GM18868 (cell line): ENCODE data around the gene GIGYF1.
A peak's percentile ranks its signal among the peaks of the same experiment; 100 is the strongest.
"Not testable (repeated sequence)": the region's sequence is repeated elsewhere in the genome, so short reads cannot be mapped to it uniquely, and the experiment has no call there.

Experiments used
- ATAC-seq: cut with Tn5 transposase; IDR thresholded peaks from one replicate; pipeline ENCODE4 v1.9.1; 2021; ENCODE audit warnings: mild to moderate bottlenecking, moderate library complexity; ENCODE audit not compliant: unreplicated experiment

The GIGYF1 gene

DNA sequence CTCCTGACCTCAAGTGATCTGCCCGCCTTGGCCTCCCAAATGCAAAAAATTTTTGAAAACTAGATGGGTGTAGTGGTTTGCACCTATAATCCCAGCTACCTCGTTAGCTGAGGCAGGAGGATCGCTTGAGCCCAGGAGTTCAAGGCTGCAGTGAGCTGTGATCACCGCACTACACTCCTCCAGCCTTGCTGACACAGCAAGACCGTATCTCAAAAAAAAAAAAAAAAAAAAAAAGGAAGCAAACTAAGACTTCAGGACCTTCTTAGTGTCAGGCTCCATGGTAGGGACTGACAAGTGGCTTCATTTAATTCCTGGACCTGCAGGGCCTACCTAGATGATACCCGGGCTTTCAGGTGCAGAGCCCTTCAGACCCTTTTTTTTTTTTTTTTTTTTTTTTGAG, 14.3 kb upstream of the GIGYF1 start:
- no peak for ATAC-seq

GRCh38 chr7:100706672-100707311, 12.7 kb upstream of the GIGYF1 start:
- ATAC-seq: no peak

DNA sequence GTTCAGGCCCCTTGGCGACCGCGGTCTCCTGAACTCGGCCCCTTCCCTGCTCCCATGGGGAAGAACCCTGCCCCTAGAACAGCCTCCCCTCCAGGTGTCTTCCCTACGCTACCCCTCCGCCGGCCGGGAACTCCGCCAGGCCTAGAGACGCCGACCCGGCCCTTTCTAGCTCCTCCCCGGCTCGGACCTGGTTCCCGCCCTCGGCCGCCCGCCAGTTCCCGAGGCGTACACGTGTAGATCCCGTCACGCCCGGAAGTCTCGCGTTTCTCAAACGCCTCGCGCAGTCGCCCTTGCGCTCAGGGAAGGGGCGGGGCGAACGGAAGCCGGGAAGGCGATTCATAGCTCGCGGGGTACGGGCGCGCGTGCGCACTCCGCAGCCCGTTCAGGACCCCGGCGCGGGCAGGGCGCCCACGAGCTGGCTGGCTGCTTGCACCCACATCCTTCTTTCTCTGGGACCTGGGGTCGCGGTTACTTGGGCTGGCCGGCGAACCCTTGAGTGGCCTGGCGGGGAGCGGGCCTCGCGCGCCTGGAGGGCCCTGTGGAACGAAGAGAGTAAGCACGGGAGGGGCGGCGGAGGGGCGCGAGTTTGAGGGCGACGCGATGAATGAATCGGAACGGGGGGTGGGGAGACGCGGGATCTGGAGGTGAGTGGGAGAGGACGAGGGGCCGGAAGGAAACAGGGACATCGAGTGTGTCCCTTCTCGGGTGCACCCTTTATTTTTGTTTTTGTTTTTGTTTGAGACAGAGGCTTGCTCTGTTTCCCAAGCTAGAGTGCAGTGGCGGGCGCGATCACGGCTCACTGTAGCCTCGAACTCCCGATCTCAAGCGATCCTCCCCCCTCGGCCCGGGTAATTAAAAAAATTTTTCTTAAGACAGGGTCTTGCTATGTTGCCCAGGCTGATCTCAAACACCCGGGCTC, 12.0 kb upstream of the GIGYF1 start, which contains the start of gene POP7:
TSS of gene POP7 (plus strand) at position 369 of the 919 bp plus-strand sequence. CDS start 710 bp downstream, outside the sequence.
- ATAC-seq: peak; percentile 86

DNA sequence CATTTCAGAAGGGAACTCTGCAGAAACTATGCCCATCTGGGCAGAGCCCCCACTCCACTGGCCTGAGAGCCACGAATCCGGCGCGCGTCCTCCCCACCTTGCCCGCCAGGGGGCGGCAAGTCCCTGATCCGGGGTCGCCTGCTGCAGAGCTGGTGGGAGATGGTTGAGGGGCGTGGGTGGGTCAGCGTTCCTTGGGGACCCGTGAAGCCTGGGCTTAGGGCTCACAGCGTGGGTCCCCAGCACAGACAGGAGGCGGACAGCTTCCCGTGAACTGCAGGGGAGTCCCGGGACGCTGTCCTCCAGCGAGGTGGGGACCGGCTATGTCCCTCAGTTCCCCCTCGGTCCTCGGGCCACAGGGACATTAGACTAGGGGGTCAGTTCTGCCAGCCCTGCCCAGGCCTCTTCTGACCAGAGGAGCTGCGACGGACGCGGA, 11.3 kb upstream of the GIGYF1 start:
- ATAC-seq: peak; percentile 67

DNA sequence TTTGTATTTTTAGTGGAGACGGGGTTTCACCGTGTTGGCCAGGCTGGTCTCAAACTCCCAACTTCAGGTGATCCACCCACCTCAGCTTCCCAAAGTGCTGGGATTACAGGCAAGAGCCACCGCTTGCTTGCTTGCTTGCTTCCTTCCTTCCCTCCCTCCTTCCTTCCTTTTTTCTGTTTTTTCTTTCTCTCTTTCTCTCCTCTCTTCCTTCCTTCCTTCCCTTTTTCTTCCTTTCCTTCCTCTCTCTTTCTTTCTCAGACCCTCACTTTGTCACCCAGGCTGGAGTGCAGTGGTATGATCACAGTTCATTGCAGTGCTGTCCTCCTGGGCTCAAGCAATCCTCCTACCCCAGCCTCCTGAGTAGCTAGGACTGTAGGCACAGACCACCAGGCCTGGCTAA, 7.0 kb upstream of the GIGYF1 start:
- ATAC-seq: not testable (repeated sequence)

- no peak for ATAC-seq
These were observed 5.0 kb upstream of the GIGYF1 start for GRCh38 chr7:100699018-100699417.

DNA sequence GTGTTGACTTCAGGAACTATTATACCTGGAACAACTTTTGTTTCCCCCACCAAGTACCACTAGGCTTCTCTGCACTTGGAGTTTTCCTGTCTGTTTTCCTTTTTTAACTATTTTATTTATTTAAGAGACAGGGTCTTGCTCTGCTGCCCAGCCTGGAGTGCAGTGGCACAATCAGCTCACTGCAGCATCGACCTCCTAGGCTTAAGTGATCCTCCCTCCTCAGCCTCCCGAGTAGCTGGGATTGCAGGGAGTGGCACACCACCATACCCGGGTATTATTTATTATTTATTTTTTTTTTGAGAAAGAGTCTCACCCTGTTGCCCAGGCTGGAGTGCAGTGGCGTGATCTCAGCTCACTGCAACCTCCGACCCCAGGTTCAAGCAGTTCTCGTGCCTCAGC, 2.1 kb upstream of the GIGYF1 start:
- ATAC-seq: no peak

DNA sequence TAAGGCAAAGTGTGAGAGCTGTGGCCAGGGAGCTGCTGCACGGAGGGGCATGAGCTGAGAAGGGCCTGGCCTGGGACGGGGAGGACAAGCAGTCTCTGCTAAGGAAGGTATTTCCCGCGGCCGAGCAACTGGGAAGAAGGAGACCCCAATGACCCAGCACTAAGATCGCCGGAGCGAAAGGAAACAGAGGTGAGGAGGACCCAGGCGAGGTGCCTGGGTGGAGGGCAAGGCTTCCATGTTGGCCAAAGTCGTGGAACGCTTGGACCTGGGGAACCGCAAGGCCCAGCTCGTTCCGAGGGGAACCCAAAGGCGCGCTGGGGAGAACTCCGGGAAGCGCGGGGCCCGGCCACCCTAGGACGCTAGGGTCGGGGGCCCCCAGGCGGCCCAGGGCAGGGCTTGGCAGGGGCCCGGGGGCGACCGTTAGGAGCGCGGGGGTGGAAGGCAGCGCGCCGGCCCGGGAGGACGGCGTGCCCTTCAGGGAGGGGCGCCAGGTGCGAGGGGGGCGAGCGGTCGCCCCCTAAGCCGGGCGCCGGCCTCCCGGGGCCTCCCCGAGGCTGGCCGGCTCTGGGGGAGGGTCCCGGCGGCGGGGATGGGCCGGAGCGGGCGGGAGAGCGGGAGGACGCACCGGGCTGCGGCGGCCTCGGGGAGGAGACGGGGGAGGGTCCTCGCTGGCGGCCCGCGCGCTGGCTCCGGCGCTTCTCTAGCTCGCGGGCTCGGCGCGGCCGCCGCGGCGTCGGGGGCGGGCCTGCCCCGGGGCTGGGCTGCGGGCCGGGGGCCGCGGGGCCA, 545 bp downstream of the GIGYF1 start:
- peak; percentile 26 for ATAC-seq

GRCh38 chr7:100692578-100692961, 1.5 kb downstream of the GIGYF1 start:
- no peak for ATAC-seq

- ATAC-seq: no peak
These were observed 2.1 kb downstream of the GIGYF1 start for GRCh38 chr7:100691676-100692577.

GRCh38 chr7:100689230-100690135, 4.6 kb downstream of the GIGYF1 start:
- no peak for ATAC-seq

GRCh38 chr7:100688326-100688860, 5.7 kb downstream of the GIGYF1 start:
- no peak for ATAC-seq

- ATAC-seq: no peak
These were observed 6.2 kb downstream of the GIGYF1 start for GRCh38 chr7:100687751-100688300.

DNA sequence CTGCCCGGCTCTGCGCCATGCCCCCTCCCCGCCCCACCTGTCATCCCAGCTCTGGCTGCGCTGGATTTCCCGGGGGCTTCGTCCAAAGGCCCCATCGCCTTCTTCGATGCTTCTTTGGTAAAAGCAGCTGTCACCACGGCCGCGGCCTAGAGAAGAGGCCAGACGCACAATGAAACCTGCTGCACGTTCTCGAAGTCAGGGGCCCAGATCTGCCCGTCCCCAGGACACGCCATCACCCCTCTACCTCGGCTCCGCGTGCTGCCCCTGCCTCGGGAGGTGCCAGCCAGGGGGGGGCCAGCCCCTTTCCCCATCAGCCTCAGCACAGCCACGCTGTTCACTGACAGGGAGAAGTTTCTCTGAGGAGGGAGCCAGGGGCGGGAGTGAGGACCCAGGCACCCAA, 6.8 kb downstream of the GIGYF1 start:
- no peak for ATAC-seq

- ATAC-seq: no peak
These were observed 7.2 kb downstream of the GIGYF1 start for GRCh38 chr7:100686822-100687211.

DNA sequence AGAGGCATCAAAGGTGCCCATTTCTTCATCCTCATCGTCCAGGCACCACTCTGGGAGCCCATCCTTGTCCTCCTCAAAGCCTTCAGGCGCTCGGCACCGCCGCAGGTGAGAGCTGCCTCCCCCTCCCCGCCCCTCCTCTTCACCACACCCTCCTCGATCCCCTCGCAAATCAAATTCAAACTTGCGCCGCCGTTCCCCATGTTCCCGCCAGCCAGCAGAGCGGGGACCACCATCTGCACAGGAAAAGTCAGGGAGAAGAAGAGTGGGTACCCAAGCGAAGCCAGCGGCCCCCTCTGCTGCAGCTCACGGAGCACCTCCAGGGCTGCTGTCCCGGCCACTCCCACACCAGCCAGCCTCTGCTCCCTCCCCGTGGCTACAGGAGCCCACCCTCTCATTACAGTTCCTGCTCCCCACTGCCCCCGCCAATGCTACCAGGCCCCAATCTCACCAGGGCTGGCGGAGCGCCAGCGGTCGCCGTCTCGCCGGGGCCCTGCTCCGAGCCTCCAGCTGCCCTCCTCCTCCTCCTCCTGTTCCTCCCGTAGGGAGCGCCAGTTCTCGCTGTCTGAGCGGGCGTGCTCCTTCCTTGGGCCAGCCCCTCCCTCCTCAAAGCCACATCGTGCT, 7.7 kb downstream of the GIGYF1 start:
- ATAC-seq: no peak

GRCh38 chr7:100685631-100686145, 8.4 kb downstream of the GIGYF1 start:
- ATAC-seq: no peak

DNA sequence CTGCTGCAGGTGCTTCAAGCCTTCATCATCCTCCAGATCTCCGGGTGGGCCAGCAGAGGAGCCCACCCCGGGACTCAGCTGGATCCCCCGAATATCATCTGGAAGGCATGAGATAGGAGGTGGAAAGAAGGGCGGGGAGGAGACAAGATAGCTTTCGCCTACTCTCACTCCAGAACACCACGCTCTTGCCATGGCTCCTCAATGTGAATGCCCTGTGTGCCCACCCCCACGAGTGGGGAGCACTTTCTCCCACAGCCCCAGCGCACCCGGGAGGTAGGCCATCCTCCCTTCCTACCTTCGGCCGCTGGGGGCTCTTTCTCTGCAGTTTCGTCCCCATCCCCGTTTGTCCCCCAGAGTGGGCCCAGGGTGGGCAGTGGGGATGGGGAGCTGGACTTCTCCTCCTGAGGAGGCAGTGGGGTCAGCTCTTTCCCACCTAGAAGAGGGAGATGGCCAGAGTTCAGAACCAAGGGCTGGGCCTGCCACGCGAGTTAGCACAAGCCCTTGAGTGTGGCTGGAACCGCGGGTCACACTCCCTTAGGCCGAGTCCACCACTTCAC, 8.9 kb downstream of the GIGYF1 start:
- ATAC-seq: no peak
